MM.1S (cell line): ENCODE results near the gene IL1A.

Source experiments
- CTCF ChIP-seq: fragments of 300-600 bp; sonication (generic); IDR thresholded peaks from 2 replicates; pipeline ENCODE4 v1.5.1; 2016; ENCODE audit warnings: antibody characterized with exemption, low read length, mixed read lengths
- EZH2 ChIP-seq: fragments of 300-600 bp; sonication (generic); optimal IDR thresholded peaks from 2 replicates; pipeline ENCODE3; 2017; ENCODE audit warnings: low read depth, mild to moderate bottlenecking, antibody characterized with exemption, low read length, mixed read lengths
- EZH2phosphoT487 ChIP-seq: fragments of 300-600 bp; sonication (generic); IDR thresholded peaks from 2 replicates; pipeline ENCODE4 v1.6.1; 2018; ENCODE audit warnings: antibody characterized with exemption, low read length

DNA sequence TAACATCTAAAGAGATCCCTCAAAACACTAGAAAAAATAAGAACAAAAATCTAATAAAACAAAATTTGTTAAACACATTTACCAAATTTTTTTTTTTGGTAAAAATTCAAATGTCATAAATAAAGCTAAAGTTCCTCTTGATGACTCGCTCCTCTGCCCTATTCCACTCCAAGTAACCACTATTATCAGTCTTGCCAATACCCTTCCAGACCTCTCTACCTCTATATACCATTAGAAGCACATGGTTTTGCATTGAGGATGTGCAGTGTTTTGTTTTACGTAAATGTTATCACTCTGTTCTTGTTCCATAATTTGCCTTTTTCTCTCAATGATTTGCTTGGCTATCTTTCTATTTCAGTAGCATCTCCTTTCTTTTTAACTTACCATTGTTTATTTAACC, 41.4 kb upstream of the IL1A start:
- TF ChIP-seq CTCF: no peak
- TF ChIP-seq EZH2phosphoT487: no peak
- no peak for TF ChIP-seq EZH2
